ENCODE results near the gene RCE1. TPM values are rescaled to one million over a fixed set of nuclear protein-coding genes. Genes with fewer than 3 reads are reported as not detected.

The RCE1 gene
- total and polyA plus RNA-seq, 2 donors, result 12.2 to 18.7 TPM

- Histone ChIP-seq H3K4me1 (ENCODE audit: insufficient read depth) (no peaks in the 10 kb centered on the region), H3K4me3 (ENCODE audit: low read depth, low read length) (no peak overlapping the region), H3K27ac (ENCODE audit: low read depth) (no peak overlapping the region), H3K36me3 (ENCODE audit: insufficient read depth) (no peaks in the 10 kb centered on the region)
- 85% methylated on average over 23 of the region's 23 CpGs for WGBS
- no peak for DNase-seq (ENCODE audit: extremely low spot score)
Observed at GRCh38 chr11:66864924-66865697, 21.9 kb downstream of the RCE1 start.

DNA sequence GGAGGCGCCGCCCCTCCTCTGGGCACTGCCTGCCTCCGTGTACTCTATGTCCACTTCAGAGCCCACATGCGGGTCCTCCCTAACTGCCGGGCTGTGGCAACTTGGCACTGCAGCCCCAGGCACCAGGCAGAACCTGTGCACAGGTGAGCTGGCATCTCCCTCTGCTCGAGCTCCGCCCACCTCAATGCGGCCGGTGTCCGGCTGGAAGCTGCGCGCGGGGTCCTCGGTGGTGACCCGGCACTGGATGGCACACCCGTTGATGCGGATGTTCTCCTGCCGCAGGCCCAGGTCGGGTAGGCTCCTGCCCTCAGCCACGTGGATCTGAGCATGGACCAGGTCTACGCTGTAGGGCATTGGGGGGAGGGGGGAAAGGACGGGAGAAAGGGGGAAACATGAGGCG lies 22.8 kb downstream of the RCE1 start:
- no peak for DNase-seq (ENCODE audit: extremely low spot score)
- H3K4me3 ChIP-seq (ENCODE audit: low read depth, low read length), result no peak overlapping the region
- 95% methylated on average over 23 of the region's 23 CpGs for WGBS
- H3K4me1 ChIP-seq (ENCODE audit: insufficient read depth), result no peaks in the 10 kb centered on the region
- H3K36me3 ChIP-seq (ENCODE audit: insufficient read depth), result no peaks in the 10 kb centered on the region
- no peak overlapping the region for H3K27ac ChIP-seq (ENCODE audit: low read depth)

DNA sequence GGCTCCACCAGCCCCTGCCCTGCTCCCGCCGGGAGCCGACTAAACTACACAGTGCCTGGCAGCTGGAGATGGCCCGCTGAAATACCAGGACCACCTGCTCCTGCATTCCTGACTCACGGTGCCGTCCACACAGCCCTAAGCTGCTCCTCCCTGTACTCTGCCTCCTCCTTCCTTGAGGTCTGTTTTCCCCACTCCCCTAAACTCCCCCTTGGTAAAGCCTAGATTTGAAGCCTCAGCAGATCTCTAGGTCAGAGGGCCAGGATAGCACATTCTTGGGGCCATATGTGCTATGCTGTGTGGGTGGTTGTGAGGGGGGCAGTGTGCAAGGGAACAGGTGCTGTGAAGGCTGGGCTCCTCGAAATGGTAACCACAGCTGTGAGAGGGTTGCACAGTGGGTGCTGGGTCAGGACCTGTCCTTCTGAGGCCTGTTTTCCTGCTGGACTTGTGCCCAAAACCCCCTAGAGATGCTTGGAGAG lies 23.3 kb downstream of the RCE1 start:
- DNase-seq (ENCODE audit: extremely low spot score), result no peak
- Histone ChIP-seq H3K27ac (ENCODE audit: low read depth) (no peak overlapping the region), H3K4me3 (ENCODE audit: low read depth, low read length) (no peak overlapping the region), H3K4me1 (ENCODE audit: insufficient read depth) (no peaks in the 10 kb centered on the region), H3K36me3 (ENCODE audit: insufficient read depth) (no peaks in the 10 kb centered on the region)
- WGBS, result 83% methylated on average over 7 of the region's 7 CpGs

GRCh38 chr11:66867425-66868040 lies 24.3 kb downstream of the RCE1 start:
- Histone ChIP-seq H3K4me1 (ENCODE audit: insufficient read depth) (no peaks in the 10 kb centered on the region), H3K27ac (ENCODE audit: low read depth) (no peak overlapping the region)
- WGBS, result 81% methylated on average over 14 of the region's 14 CpGs

DNA sequence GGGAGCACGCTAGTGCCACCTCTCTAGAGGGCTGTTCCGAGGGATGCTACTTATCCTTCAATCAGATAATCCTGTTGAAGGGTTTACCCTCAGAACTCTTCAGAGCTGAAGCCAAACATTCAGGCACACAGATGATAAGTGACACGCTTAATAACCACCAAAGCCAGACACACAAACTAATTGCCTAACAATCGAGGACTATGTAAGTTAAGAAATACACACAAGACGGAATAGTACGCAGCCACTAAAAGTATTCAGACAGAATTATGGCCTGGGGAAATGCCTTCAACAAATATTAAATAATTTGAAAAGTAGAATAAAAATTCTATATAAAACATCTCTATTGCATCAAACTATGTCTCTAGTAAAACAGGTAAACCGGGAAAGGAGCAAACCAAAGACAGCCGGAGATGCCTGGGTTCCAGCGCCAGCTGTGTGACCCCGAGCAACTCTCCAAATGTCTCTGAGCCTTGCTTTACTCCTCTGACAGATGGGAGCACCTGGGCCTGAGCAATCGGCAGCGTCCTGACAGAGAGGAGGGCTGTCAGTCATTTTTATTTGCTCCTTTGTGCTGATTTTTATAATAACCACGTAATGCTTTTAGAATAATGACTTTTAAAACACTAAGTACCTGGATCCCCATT lies 25.0 kb downstream of the RCE1 start:
- Histone ChIP-seq H3K4me3 (ENCODE audit: low read depth, low read length) (no peak overlapping the region), H3K36me3 (ENCODE audit: insufficient read depth) (no peaks in the 10 kb centered on the region), H3K4me1 (ENCODE audit: insufficient read depth) (no peaks in the 10 kb centered on the region), H3K27ac (ENCODE audit: low read depth) (no peak overlapping the region)
- no peak for DNase-seq (ENCODE audit: extremely low spot score)
- WGBS, result 94% methylated on average over 13 of the region's 13 CpGs

More at GRCh38 chr11:66867425-66868040, 24.3 kb downstream of the RCE1 start:
- no peak for DNase-seq (ENCODE audit: extremely low spot score)
- no peaks in the 10 kb centered on the region for H3K36me3 ChIP-seq (ENCODE audit: insufficient read depth)
- H3K4me3 ChIP-seq (ENCODE audit: low read depth, low read length), result no peak overlapping the region

- Histone ChIP-seq H3K4me3 (ENCODE audit: low read depth, low read length) (no peak overlapping the region), H3K27ac (ENCODE audit: low read depth) (no peak overlapping the region), H3K36me3 (ENCODE audit: insufficient read depth) (no peaks in the 10 kb centered on the region), H3K4me1 (ENCODE audit: insufficient read depth) (no peaks in the 10 kb centered on the region)
- DNase-seq (ENCODE audit: extremely low spot score), result no peak
- 67% methylated on average over 27 of the region's 27 CpGs for WGBS
Observed at GRCh38 chr11:66868726-66869566, 25.7 kb downstream of the RCE1 start.

DNA sequence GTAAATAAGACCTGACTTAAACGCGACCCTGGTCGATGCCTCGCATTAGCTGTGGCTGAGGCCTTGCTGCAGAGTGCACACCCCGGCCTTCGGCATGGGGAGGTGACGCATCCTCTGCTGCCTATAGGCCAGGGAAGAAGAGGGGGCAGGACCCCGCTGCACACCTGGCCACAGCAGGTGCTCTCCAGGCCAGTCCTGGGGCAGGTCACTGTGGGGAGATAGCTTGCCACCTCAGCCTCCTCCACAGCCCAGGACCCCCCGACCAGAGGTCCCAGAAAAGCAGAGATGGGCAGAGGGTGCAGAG lies 26.3 kb downstream of the RCE1 start:
- no peaks in the 10 kb centered on the region for H3K4me1 ChIP-seq (ENCODE audit: insufficient read depth)

DNA sequence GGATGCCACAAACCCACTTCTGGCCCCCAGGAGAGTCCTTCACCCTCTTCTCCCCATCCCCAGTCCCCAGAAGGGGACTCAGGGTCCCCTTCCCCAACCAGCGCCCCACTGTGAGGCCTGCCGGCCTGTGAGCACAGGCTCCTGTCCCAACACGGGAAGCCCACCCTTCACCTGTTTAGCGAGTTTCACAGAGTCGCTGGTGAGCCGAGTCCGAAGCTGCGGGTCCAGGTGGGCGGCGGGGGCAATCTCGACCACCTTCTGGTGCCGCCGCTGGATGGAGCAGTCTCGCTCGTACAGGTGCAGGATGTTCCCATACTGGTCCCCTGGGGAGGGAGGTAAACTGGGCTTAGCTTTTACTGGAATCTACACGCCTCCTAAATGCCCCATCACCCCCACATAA lies 26.9 kb downstream of the RCE1 start:
- DNase-seq (ENCODE audit: extremely low spot score), result no peak
- 97% methylated on average over 16 of the region's 16 CpGs for WGBS
- H3K36me3 ChIP-seq (ENCODE audit: insufficient read depth), result no peaks in the 10 kb centered on the region
- H3K4me3 ChIP-seq (ENCODE audit: low read depth, low read length), result no peak overlapping the region
- H3K27ac ChIP-seq (ENCODE audit: low read depth), result no peak overlapping the region
- H3K4me1 ChIP-seq (ENCODE audit: insufficient read depth), result no peaks in the 10 kb centered on the region

More for the DNA sequence above, 26.3 kb downstream of the RCE1 start:
- H3K27ac ChIP-seq (ENCODE audit: low read depth), result no peak overlapping the region
- 94% methylated on average over 9 of the region's 9 CpGs for WGBS
- H3K36me3 ChIP-seq (ENCODE audit: insufficient read depth), result no peaks in the 10 kb centered on the region
- no peak overlapping the region for H3K4me3 ChIP-seq (ENCODE audit: low read depth, low read length)
- no peak for DNase-seq (ENCODE audit: extremely low spot score)

GRCh38 chr11:66870616-66871520 lies 27.6 kb downstream of the RCE1 start:
- Histone ChIP-seq H3K36me3 (ENCODE audit: insufficient read depth) (no peaks in the 10 kb centered on the region), H3K4me1 (ENCODE audit: insufficient read depth) (no peaks in the 10 kb centered on the region), H3K4me3 (ENCODE audit: low read depth, low read length) (no peak overlapping the region), H3K27ac (ENCODE audit: low read depth) (no peak overlapping the region)
- DNase-seq (ENCODE audit: extremely low spot score), result no peak
- WGBS, result 93% methylated on average over 39 of the region's 39 CpGs

DNA sequence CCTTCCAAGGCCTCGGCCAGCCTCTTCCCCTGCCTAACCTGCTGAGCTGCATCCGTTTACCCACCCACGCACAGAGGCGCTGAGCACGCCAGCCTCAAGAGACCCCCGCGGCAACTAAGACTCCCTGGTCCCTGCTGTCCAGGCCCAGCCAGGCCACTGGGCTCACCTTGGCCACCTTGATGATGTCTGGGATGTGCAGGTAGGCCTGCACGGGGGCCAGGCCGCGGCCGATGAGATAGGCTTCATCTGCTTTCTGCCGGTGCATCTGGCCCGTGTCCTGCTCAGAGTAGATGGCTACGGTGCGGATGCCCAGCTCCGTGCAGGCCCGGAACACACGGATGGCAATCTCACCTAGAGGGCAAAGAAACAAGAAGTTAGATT lies 28.3 kb downstream of the RCE1 start:
- H3K27ac ChIP-seq (ENCODE audit: low read depth), result no peak overlapping the region
- 96% methylated on average over 18 of the region's 18 CpGs for WGBS
- no peak for DNase-seq (ENCODE audit: extremely low spot score)
- H3K4me1 ChIP-seq (ENCODE audit: insufficient read depth), result no peaks in the 10 kb centered on the region
- no peak overlapping the region for H3K4me3 ChIP-seq (ENCODE audit: low read depth, low read length)
- H3K36me3 ChIP-seq (ENCODE audit: insufficient read depth), result no peaks in the 10 kb centered on the region

DNA sequence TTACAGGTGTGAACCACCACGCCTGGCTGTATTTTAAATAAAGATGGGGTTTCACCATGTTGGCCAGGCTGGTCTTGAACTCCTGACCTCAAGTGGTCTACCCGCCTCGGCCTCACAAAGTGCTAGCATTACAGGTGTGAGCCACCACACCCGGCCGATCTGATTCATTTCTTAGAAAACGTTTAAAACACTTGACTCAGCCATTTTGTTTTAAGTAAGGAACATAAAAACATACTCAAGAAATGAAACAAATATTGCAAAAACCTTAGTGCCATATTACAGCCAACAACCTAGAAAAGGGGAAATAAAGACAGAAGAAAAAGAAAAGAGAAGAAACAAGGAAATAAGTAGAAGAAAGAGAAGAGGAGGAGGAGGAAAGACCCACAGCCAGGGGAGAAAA lies 31.0 kb downstream of the RCE1 start:
- Histone ChIP-seq H3K4me3 (ENCODE audit: low read depth, low read length) (no peak overlapping the region), H3K36me3 (ENCODE audit: insufficient read depth) (no peaks in the 10 kb centered on the region), H3K4me1 (ENCODE audit: insufficient read depth) (no peaks in the 10 kb centered on the region), H3K27ac (ENCODE audit: low read depth) (no peak overlapping the region)
- 91% methylated on average over 6 of the region's 6 CpGs for WGBS
- DNase-seq (ENCODE audit: extremely low spot score), result no peak

DNA sequence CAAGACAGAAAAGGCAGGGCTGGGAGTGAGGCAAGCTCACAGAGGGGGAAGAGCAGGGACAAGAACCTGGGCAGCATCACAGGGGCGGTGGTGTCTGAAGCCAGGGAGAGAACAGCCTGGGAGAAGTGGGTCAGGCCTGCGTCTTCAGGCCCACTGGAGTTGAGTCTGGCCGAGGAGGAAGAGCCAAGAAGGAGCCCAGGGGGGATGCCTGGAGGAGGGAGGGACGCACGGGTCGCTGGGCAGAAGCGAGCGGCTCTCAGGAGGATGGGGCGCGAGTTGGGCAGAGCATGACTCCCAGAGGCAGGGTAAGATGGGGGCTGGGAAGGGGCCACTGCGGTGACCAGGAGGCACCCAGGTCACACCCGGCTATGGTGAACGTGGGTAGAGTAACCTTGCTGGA lies 32.1 kb downstream of the RCE1 start:
- Histone ChIP-seq H3K4me3 (ENCODE audit: low read depth, low read length) (no peak overlapping the region), H3K27ac (ENCODE audit: low read depth) (no peak overlapping the region), H3K36me3 (ENCODE audit: insufficient read depth) (no peaks in the 10 kb centered on the region), H3K4me1 (ENCODE audit: insufficient read depth) (no peaks in the 10 kb centered on the region)
- DNase-seq (ENCODE audit: extremely low spot score), result no peak
- 88% methylated on average over 13 of the region's 13 CpGs for WGBS

All from urinary bladder (tissue), 4 donors.